Keratinocyte (primary cell): ENCODE measurements around the gene FLNB. TPM values are rescaled to one million over a fixed set of nuclear protein-coding genes. Genes with fewer than 3 reads are reported as not detected.

Source experiments
- DNase-seq: peaks from one replicate; pipeline ENCODE4 v3.0.0-alpha.2; 2011; ENCODE audit warnings: low read depth, missing footprints, low spot score
- FAIRE-seq: peaks from 2 replicates; lab custom pipeline; 2011; peaks lifted over from hg19 to GRCh38; lab: Jason Lieb, UNC
- H2AFZ ChIP-seq: 2 replicates; pipeline ENCODE4 v1.6.0; 2012; ENCODE audit warnings: low read length, control low read depth, inconsistent platforms; ENCODE audit not compliant: control insufficient read depth
- H3K27ac ChIP-seq: 2 replicates; pipeline ENCODE4 v1.5.1; 2011; ENCODE audit warnings: low read length; ENCODE audit not compliant: control insufficient read depth, insufficient read depth
- H3K27me3 ChIP-seq: 3 replicates; pipeline ENCODE4 v1.6.0; 2011; ENCODE audit warnings: low read length; ENCODE audit not compliant: control insufficient read depth, insufficient read depth; ENCODE audit errors: extremely low read depth
- H3K36me3 ChIP-seq, 2 experiments: 2 replicates in 1 of 2; 3 replicates in 1 of 2; pipeline ENCODE4 v1.5.1; 2011; ENCODE audit warnings: low read length in 2 of 2, mild to moderate bottlenecking in 1 of 2; ENCODE audit not compliant: control insufficient read depth in 2 of 2, insufficient read depth in 2 of 2; ENCODE audit errors: extremely low read depth in 1 of 2
- H3K4me1 ChIP-seq: 3 replicates; pipeline ENCODE4 v1.5.1; 2011; ENCODE audit warnings: low read length; ENCODE audit not compliant: control insufficient read depth, insufficient read depth; ENCODE audit errors: extremely low read depth
- H3K4me2 ChIP-seq: 3 replicates; pipeline ENCODE4 v1.6.0; 2011; ENCODE audit warnings: low read depth, low read length; ENCODE audit not compliant: control insufficient read depth, insufficient read depth; ENCODE audit errors: extremely low read depth
- H3K4me3 ChIP-seq, 3 experiments: fragments of 200-600 bp in 1 of 3; sonication (generic) in 1 of 3; 2 replicates in 2 of 3; 3 replicates in 1 of 3; pipeline ENCODE4 v1.5.1; 2011 to 2016; ENCODE audit warnings: low read length in 3 of 3, mild to moderate bottlenecking in 3 of 3, control low read depth in 2 of 3, inconsistent platforms in 1 of 3, low read depth in 1 of 3, mixed read lengths in 1 of 3, mixed run types in 1 of 3, moderate library complexity in 1 of 3; ENCODE audit not compliant: control insufficient read depth in 2 of 3, insufficient read depth in 2 of 3; ENCODE audit errors: extremely low read depth in 1 of 3
- H3K79me2 ChIP-seq: 2 replicates; pipeline ENCODE4 v1.6.0; 2012; ENCODE audit warnings: low read length; ENCODE audit not compliant: control insufficient read depth, insufficient read depth
- H3K9ac ChIP-seq: 3 replicates; pipeline ENCODE4 v1.6.0; 2011; ENCODE audit warnings: low read length; ENCODE audit not compliant: control insufficient read depth, insufficient read depth; ENCODE audit errors: extremely low read depth
- H3K9me1 ChIP-seq: 3 replicates; pipeline ENCODE4 v1.6.0; 2011; ENCODE audit warnings: low read length; ENCODE audit not compliant: control insufficient read depth, insufficient read depth; ENCODE audit errors: extremely low read depth
- H3K9me3 ChIP-seq: 2 replicates; pipeline ENCODE4 v1.5.1; 2012; ENCODE audit warnings: low read depth, low read length; ENCODE audit not compliant: control insufficient read depth
- H4K20me1 ChIP-seq: 3 replicates; pipeline ENCODE4 v1.6.0; 2011; ENCODE audit warnings: low read length; ENCODE audit not compliant: control insufficient read depth, insufficient read depth; ENCODE audit errors: extremely low read depth
- CTCF ChIP-seq, 3 experiments: IDR thresholded peaks in 1 of 3; conservative IDR thresholded peaks in 1 of 3; optimal IDR thresholded peaks in 1 of 3; 2 replicates in 2 of 3; 3 replicates in 1 of 3; pipeline versions ENCODE3 to v1.5.1; 2011; ENCODE audit warnings: low read length in 3 of 3, mild to moderate bottlenecking in 3 of 3, moderate library complexity in 2 of 3, control low read depth in 1 of 3, inconsistent platforms in 1 of 3; ENCODE audit not compliant: insufficient read depth in 2 of 3; ENCODE audit errors: extremely low read depth in 1 of 3
- EZH2 ChIP-seq: IDR thresholded peaks from one replicate; pipeline ENCODE4 v1.6.1; 2012; ENCODE audit warnings: inconsistent platforms, mild to moderate bottlenecking, low read length, moderate library complexity
- dilution Hi-C: fragments of 300-500 bp; cut with MboI; formaldehyde crosslinking; loops from one replicate; pipeline ENCODE4 v1.7.0; 2020; ENCODE audit warnings: low sequenced_read_pairs; ENCODE audit not compliant: extremely low pct_ligation_motif_present
- polyA plus RNA-seq, 5 experiments: library from polyadenylated mRNA; depleted of rRNA in 3 of 5; stranded (reverse) in 3 of 5; stranded (forward) in 1 of 5; unstranded in 1 of 5; fragments of >200 nt; gene quantifications; 1 replicate in 1 of 5; 2 replicates in 3 of 5; 3 replicates in 1 of 5; pipeline versions ENCODE4 v1.2.1 to v1.2.3, GENCODE V29; 2011 to 2012; ENCODE audit warnings: missing spikeins in 2 of 5, low read depth in 1 of 5, low replicate concordance in 1 of 5

Gene FLNB
- polyA plus RNA-seq, 1 donor (not counting 4 experiments of a cell fraction or from before 2014, with no cell fraction given), result 289 TPM

GRCh38 chr3:57981483-57982087 is 26.6 kb upstream of the FLNB start:
- H3K4me3 ChIP-seq, result no peak overlapping the region
- no peaks in the 10 kb centered on the region for H3K9me3 ChIP-seq
- FAIRE-seq (no peak), DNase-seq (no peak)
- dilution Hi-C loops, result no loop called here
- H3K79me2 ChIP-seq, result no peaks in the 10 kb centered on the region
- peaks cover 52% of the 10 kb centered on the region for H3K4me1 ChIP-seq
- no peak overlapping the region for H2AFZ ChIP-seq
- no peaks in the 10 kb centered on the region for H3K36me3 ChIP-seq
- H4K20me1 ChIP-seq, result no peaks in the 10 kb centered on the region
- H3K9ac ChIP-seq, result no peak overlapping the region
- TF ChIP-seq EZH2 (no peak), CTCF (optimal IDR thresholded peaks at IDR 0.05 in 1 of 3, IDR thresholded peaks at IDR 0.05 in 1 of 3, conservative IDR thresholded peaks at IDR 0.05 in 1 of 3; ENCODE audit: extremely low read depth in 1 of 3, insufficient read depth in 2 of 3, low read length in 3 of 3) (no peak)
- no peak overlapping the region for H3K4me2 ChIP-seq
- no peak overlapping the region for H3K27ac ChIP-seq
- H3K27me3 ChIP-seq, result no peaks in the 10 kb centered on the region
- H3K9me1 ChIP-seq, result no peaks in the 10 kb centered on the region

GRCh38 chr3:57982561-57983243 is 25.5 kb upstream of the FLNB start:
- Histone ChIP-seq H3K27ac (no peak overlapping the region), H3K4me2 (no peak overlapping the region)
- dilution Hi-C loops, result no loop called here

More at GRCh38 chr3:57982561-57983243, 25.5 kb upstream of the FLNB start:
- Histone ChIP-seq H3K79me2 (no peaks in the 10 kb centered on the region), H4K20me1 (no peaks in the 10 kb centered on the region), H3K4me1 (peaks cover 52% of the 10 kb centered on the region), H3K27me3 (no peaks in the 10 kb centered on the region), H3K4me3 (no peak overlapping the region), H3K9me3 (no peaks in the 10 kb centered on the region), H2AFZ (no peak overlapping the region), H3K9me1 (no peaks in the 10 kb centered on the region), H3K36me3 (no peaks in the 10 kb centered on the region), H3K9ac (no peak overlapping the region)
- TF ChIP-seq EZH2, result no peak
- no peak for TF ChIP-seq CTCF (optimal IDR thresholded peaks at IDR 0.05 in 1 of 3, IDR thresholded peaks at IDR 0.05 in 1 of 3, conservative IDR thresholded peaks at IDR 0.05 in 1 of 3; ENCODE audit: extremely low read depth in 1 of 3, insufficient read depth in 2 of 3, low read length in 3 of 3)
- DNase-seq, result no peak
- FAIRE-seq, result no peak
